Coronary artery (tissue), 2 donors: ENCODE results near the gene TNFSF12.
"Not testable (repeated sequence)": the region's sequence is repeated elsewhere in the genome, so short reads cannot be mapped to it uniquely, and the experiment has no call there.

Experiments
- DNase-seq: peaks from one replicate; pipeline ENCODE4 v3.0.0-alpha.2; 2017; ENCODE audit warnings: low spot score
- H3K27ac ChIP-seq, 2 donors: fragments of 200-600 bp; sonication (generic); one replicate each; pipeline ENCODE4 v1.5.1; 2016 to 2019
- H3K4me3 ChIP-seq: fragments of 200-600 bp; sonication (generic); 2 replicates; pipeline ENCODE4 v1.5.1; 2016; ENCODE audit warnings: mild to moderate bottlenecking, moderate library complexity
- CTCF ChIP-seq: fragments of 200-600 bp; sonication (generic); IDR thresholded peaks from one replicate; pipeline ENCODE4 v1.5.1; 2019; ENCODE audit warnings: antibody characterized with exemption

The TNFSF12 gene

GRCh38 chr17:7593296-7593695 is 44.4 kb downstream of the TNFSF12 start:
- no peak for DNase-seq
- Histone ChIP-seq H3K4me3 (no peak overlapping the region), H3K27ac (no peak overlapping the region)
- TF ChIP-seq CTCF = no peak

- not testable (repeated sequence) for H3K27ac ChIP-seq, DNase-seq, H3K4me3 ChIP-seq
These were observed 48.7 kb downstream of the TNFSF12 start for GRCh38 chr17:7597561-7597960.

GRCh38 chr17:7606280-7606679 is 57.4 kb downstream of the TNFSF12 start:
- no peak for TF ChIP-seq CTCF
- DNase-seq = no peak

More at GRCh38 chr17:7606280-7606679, 57.4 kb downstream of the TNFSF12 start:
- Histone ChIP-seq H3K4me3 (no peak overlapping the region), H3K27ac (no peak overlapping the region)
